ENCODE data around the gene HDAC4.
A peak's percentile ranks its signal among the peaks of the same experiment; 100 is the strongest.

The HDAC4 gene

GRCh38 chr2:239322416-239323086, 78.3 kb downstream of the HDAC4 start:
- DNase-seq, result no peak

GRCh38 chr2:239321596-239322415, 79.0 kb downstream of the HDAC4 start:
- peak; percentile 55 for DNase-seq

- DNase-seq, result no peak
Observed at GRCh38 chr2:239318790-239319661, 81.8 kb downstream of the HDAC4 start.

- peak; percentile 1 for DNase-seq
Observed at GRCh38 chr2:239318151-239318611, 82.6 kb downstream of the HDAC4 start.

GRCh38 chr2:239316562-239317465, 84.0 kb downstream of the HDAC4 start:
- peak; percentile 0 for DNase-seq

GRCh38 chr2:239315308-239315707, 85.5 kb downstream of the HDAC4 start:
- peak; percentile 1 for DNase-seq

- DNase-seq, result no peak
Observed at GRCh38 chr2:239313776-239314175, 87.0 kb downstream of the HDAC4 start.

GRCh38 chr2:239312741-239313667, 87.8 kb downstream of the HDAC4 start:
- peak; percentile 0 for DNase-seq

GRCh38 chr2:239312081-239312511, 88.7 kb downstream of the HDAC4 start:
- peak; percentile 0 for DNase-seq

GRCh38 chr2:239311132-239312040, 89.4 kb downstream of the HDAC4 start:
- no peak for DNase-seq

- DNase-seq, result no peak
Observed at GRCh38 chr2:239310401-239311061, 90.3 kb downstream of the HDAC4 start.

- DNase-seq, result no peak
Observed at GRCh38 chr2:239309398-239310245, 91.2 kb downstream of the HDAC4 start.

GRCh38 chr2:239308661-239309397, 92.0 kb downstream of the HDAC4 start:
- DNase-seq, result no peak

- DNase-seq, result no peak
Observed at GRCh38 chr2:239307921-239308613, 92.8 kb downstream of the HDAC4 start.

- DNase-seq, result no peak
Observed at GRCh38 chr2:239307221-239307569, 93.6 kb downstream of the HDAC4 start.

- no peak for DNase-seq
Observed at GRCh38 chr2:239306274-239307220, 94.3 kb downstream of the HDAC4 start.

Measured in stimulated activated CD4-positive, alpha-beta T cell treated with anti-CD3 and anti-CD28 coated beads, Interleukin-4, amount 100 ng/mL, for 1 hour (primary cell).